Stimulated activated naive CD8-positive, alpha-beta T cell treated with anti-CD3 and anti-CD28 coated beads, Interleukin-15, amount 100 ng/mL, for 72 hours (primary cell): Measurements from ENCODE around the gene DLG5.

Experiments
- ATAC-seq: fragments of 150-1000 bp; cut with Tn5 transposase; 2 replicates; pipeline ENCODE4 v1.10.0; 2021; ENCODE audit warnings: mild to moderate bottlenecking, moderate library complexity
- DNase-seq, 2 donors: peaks; one replicate each; pipeline ENCODE4 v3.0.0; 2021 to 2022
- H3K27ac Mint-ChIP-seq, 2 donors: one replicate each; pipeline ENCODE4 v1.8.0; 2022; ENCODE audit warnings: mild to moderate bottlenecking in 2 of 2, mixed read lengths in 2 of 2, moderate library complexity in 2 of 2
- H3K27me3 Mint-ChIP-seq: one replicate; pipeline ENCODE4 v1.8.0; 2022; ENCODE audit warnings: mixed read lengths
- H3K4me1 Mint-ChIP-seq: one replicate; pipeline ENCODE4 v1.8.0; 2022; ENCODE audit warnings: mild to moderate bottlenecking, mixed read lengths
- H3K4me3 Mint-ChIP-seq, 2 donors: one replicate each; pipeline ENCODE4 v1.8.0; 2022; ENCODE audit warnings: mild to moderate bottlenecking in 2 of 2, mixed read lengths in 2 of 2, moderate library complexity in 1 of 2
- H3K9me3 Mint-ChIP-seq, 2 donors: one replicate each; pipeline ENCODE4 v1.8.0; 2022; ENCODE audit warnings: mixed read lengths in 2 of 2

The DLG5 gene

DNA sequence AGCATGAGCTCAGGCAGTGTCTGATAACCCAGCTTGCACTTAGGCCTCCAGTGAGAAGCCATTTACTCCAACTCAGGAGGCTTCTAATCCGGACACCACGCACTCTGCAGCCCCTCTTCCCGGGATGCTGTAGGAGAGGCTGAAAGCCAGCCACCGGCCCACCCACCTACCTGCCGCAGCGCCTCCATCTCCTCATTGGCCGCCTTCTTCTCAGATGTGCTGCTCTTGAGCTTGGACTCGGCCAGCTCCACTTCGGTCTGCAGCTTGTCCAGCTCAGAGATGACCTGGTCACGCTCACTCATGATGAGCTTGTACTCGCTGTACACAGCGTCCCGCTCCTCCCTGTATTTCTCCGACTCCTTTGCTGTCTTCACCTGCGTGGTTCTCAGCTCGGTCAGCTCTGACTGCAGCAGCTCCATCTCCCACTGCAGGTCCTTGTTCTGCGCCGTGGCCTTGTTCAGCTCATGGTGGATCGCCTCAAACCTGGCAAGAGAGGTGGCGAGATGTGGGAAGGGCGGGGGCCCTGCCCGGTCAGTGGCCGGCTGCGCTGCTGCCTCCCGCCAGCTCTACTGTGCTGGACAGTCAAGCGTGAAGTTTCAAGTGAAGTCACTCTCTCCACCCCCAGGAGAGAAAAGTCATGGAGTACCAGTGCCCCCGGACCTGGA lies 84.7 kb downstream of the DLG5 start:
- H3K27ac Mint-ChIP-seq: no peak overlapping the region

DNA sequence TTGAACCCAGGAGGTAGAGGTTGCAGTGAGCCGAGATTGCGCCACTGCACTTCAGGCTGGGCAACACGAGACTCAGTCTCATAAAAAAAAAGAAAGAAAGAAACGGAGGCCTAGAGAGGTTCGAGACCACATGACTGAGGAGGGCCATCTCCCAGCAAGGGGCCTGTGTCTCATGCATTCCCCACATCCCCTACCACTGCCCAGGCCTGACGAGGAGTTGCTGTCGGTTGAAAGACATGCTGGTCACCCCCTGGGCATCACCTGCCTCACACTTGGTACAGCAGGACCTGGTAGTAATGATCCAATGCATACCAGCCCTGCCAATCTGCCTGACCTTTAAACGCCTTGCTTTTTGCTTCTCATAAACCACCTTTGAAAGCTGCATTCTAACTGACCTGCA lies 85.9 kb downstream of the DLG5 start:
- no peaks in the 10 kb centered on the region for H3K9me3 Mint-ChIP-seq
- no peak overlapping the region for H3K4me3 Mint-ChIP-seq
- DNase-seq: no peak
- ATAC-seq: no peak
- H3K27me3 Mint-ChIP-seq: no peaks in the 10 kb centered on the region
- peaks cover 26% of the 10 kb centered on the region for H3K4me1 Mint-ChIP-seq
- H3K27ac Mint-ChIP-seq: no peak overlapping the region

More for the DNA sequence above, 84.7 kb downstream of the DLG5 start:
- Mint-ChIP-seq H3K4me3 (no peak overlapping the region), H3K4me1 (peaks cover 19% of the 10 kb centered on the region), H3K9me3 (no peaks in the 10 kb centered on the region), H3K27me3 (no peaks in the 10 kb centered on the region)
- DNase-seq: no peak
- ATAC-seq: no peak

DNA sequence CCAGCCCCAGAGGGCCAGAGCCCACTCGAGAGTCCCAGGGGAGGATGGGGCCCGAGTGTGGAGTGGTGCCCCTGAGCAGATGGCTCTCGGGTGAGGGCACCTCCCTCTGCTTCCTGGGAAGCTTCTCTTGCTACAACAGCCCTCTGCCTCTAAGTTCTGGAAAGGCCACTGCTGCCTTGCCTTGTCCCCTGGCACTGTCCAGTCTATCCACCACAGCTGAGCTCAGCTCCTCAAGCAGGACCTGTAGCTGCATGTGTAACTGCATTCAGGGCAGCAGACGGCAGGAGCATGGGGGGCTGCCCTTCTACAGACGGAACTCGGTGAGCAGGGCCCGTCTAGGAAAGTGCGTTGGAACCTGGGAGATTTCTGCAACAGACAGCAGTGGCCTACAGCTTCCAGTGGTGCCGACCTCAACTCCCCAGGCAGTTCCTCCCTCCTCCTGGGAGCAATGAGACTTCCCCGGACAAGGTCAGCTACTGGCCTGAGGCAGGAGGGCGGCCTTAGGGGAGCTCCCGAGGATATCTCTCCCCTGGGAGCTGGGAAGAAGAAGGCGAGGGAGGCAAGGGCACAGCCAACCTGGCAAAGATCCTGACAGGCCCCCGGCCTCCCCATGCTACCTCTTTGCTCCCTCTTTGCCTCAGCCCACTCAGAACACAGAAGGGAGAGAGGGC lies 88.5 kb downstream of the DLG5 start:
- ATAC-seq: no peak
- Mint-ChIP-seq H3K27ac (no peak overlapping the region), H3K4me1 (peaks cover 20% of the 10 kb centered on the region), H3K4me3 (no peak overlapping the region), H3K9me3 (no peaks in the 10 kb centered on the region), H3K27me3 (no peaks in the 10 kb centered on the region)
- no peak for DNase-seq

DNA sequence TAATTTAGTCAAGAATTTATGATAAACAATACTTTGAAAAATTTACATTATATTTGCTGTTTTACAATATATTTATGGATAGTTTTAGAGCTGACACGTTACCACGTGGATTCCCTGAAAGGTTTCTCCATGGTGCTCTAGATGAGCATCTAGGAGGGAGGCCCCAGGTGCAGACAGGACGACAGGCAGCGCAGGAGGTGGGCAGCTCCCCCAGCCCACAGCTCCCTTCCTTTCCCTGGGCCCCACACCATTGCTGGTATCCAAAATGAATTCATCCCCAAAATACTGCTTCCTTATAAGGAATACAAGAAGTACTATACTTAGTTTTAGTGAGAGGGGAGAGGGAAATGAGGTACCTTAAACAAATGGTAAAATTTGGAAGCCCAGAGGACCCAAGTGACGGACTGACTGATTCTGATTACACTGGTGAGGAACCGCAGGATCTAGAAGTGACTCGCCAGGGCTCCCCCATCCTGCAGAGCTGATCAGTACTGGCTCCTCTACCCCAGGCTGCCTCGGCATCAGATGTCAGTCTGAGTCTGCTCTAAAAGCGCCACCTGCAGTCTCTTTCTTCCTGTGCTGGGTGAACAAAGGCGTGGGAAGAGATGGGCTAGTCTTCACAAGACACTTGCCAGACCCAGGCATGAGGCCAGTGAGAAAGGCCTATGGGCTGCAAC lies 89.2 kb downstream of the DLG5 start:
- H3K4me3 Mint-ChIP-seq: no peak overlapping the region
- ATAC-seq (peak; percentile 96), DNase-seq (peak; percentile 62 to 80)
- no peaks in the 10 kb centered on the region for H3K27me3 Mint-ChIP-seq
- no peaks in the 10 kb centered on the region for H3K9me3 Mint-ChIP-seq
- H3K4me1 Mint-ChIP-seq: peaks cover 20% of the 10 kb centered on the region
- H3K27ac Mint-ChIP-seq: no peak overlapping the region

DNA sequence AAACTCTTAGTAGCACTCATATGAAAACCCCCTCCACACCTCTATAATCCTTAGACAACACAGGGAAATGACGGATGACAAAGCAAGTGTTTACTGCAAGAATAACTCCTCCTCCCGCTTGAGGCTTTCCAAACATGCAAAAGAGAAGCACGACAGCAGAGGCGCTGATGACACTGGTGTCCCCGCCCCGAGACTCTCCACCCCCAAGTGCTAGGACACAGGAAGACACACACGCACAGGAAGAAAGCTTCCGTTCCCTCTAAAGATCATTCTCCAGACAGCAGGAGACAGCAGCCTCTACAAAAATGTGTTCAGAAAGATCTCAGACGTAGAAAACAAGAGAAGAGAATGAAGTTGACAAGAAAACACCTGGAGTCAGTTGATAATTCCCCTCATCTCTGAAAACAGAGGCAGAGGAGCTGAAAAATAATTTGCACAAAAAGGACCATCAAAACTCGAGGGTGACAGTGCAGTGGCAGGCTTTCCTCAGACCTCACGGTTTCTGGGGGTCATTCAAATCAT lies 90.2 kb downstream of the DLG5 start:
- H3K9me3 Mint-ChIP-seq: no peaks in the 10 kb centered on the region
- peak overlapping the region; percentile 64 to 78 for H3K4me3 Mint-ChIP-seq
- ATAC-seq (peak; percentile 67), DNase-seq (peak; percentile 39 to 59)
- H3K27me3 Mint-ChIP-seq: no peaks in the 10 kb centered on the region
- peaks cover 20% of the 10 kb centered on the region for H3K4me1 Mint-ChIP-seq
- H3K27ac Mint-ChIP-seq: peak overlapping the region; percentile 63 to 91

DNA sequence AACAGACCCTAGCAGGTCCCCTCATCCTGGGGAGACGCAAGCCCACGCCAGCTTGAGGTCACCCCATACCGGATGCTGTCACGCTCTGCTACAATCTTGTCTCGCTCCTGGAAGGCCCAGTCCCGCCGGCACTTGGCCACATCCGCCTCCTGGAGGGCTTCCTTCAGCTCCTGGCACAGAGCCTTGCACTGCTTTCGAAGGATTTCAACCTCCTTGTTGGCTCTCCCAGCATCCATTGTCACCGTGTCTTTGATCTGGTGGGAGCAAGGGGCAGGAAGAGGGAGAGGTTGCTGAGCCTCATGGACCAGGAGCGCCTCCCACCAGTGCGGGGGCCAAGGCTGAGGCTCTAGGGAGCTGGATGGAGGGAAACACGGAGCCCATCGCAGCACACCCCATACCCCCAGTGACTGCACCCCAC lies 90.9 kb downstream of the DLG5 start:
- no peak for DNase-seq
- H3K4me1 Mint-ChIP-seq: peaks cover 20% of the 10 kb centered on the region
- no peak for ATAC-seq
- H3K9me3 Mint-ChIP-seq: no peaks in the 10 kb centered on the region
- H3K27me3 Mint-ChIP-seq: no peaks in the 10 kb centered on the region
- no peak overlapping the region for H3K4me3 Mint-ChIP-seq
- H3K27ac Mint-ChIP-seq: peak overlapping the region in 1 of 2 donors; percentile 90

DNA sequence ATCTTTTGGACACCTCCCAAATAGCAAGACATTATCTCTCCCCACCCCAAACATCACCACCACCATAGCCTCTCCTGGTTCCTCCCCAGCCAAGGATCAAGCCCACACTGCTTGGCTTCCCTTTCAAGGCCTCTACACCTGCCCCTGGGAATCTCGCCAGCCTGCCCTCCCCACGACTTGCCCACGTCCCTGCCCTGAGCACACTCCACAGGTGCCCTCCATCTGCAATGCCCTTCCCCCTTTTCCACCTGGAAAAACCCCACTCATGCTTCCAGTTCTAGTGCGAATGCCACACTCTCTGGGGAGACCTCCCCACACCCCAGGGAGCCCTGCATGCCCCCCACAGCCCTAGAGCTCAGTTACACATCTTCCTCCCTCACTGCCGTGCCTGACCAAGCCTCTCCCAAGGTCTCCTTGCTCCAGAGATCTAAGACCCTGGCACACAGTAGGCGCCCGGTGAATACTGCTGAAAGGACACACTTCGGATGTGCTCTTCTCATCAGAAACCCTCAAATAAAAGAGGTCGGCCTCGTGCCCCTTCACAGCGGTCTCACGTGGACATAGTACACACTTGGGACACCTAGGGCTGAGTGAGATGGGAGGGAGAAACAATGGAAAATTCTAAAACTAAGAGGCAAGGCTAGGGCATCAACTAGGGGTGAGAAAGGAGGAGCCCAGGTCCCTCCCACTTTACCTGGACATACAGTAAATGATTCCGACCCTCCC lies 91.4 kb downstream of the DLG5 start:
- H3K4me1 Mint-ChIP-seq: peaks cover 20% of the 10 kb centered on the region
- no peak for ATAC-seq
- peak overlapping the region; percentile 30 to 85 for H3K27ac Mint-ChIP-seq
- no peak for DNase-seq
- H3K4me3 Mint-ChIP-seq: no peak overlapping the region
- H3K27me3 Mint-ChIP-seq: no peaks in the 10 kb centered on the region
- no peaks in the 10 kb centered on the region for H3K9me3 Mint-ChIP-seq

DNA sequence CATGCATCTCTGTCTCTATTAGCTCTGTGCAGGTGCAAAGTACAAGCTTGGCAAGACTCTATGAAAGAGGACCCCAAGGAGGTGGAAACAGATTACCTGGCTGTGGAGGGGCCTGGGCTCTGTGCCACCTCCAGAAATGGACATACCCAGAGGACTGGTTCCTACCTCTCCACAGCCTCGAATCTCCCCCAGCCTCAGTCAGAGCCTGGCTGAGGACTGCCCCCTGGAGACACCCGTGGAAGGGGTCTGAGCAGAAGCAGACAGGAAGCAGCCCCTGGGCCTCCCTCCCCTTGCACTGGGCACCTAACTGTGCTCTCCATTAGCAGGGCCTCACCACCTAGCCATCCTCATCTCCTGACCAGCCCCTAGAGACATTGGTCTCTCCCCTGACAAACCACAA lies 92.0 kb downstream of the DLG5 start:
- H3K27ac Mint-ChIP-seq: peak overlapping the region; percentile 2 to 68
- ATAC-seq: no peak

DNA sequence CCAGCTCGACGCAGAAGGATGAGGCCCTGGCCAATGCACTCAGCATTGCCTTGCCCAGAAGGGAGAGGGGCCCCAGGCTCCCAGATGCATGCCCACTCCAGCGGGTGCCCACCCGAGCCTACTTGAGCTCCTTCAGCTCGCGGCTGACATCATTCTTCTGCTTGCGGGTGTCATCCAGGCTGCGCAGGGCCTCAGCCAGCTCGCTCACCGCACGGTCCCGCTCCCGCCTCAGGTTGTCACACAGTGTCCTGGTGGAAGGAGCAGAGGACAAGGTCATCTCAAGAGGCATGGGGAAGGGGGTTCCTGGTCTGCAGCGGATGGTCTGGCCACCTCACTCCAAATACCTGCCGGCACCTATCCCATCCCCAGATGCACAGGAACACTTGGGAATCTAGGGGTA lies 92.8 kb downstream of the DLG5 start:
- H3K9me3 Mint-ChIP-seq: no peaks in the 10 kb centered on the region
- DNase-seq (no peak), ATAC-seq (no peak)
- H3K27ac Mint-ChIP-seq: no peak overlapping the region
- H3K4me1 Mint-ChIP-seq: peaks cover 20% of the 10 kb centered on the region
- H3K4me3 Mint-ChIP-seq: no peak overlapping the region
- no peaks in the 10 kb centered on the region for H3K27me3 Mint-ChIP-seq

More for the DNA sequence above, 92.0 kb downstream of the DLG5 start:
- Mint-ChIP-seq H3K4me1 (peaks cover 20% of the 10 kb centered on the region), H3K27me3 (no peaks in the 10 kb centered on the region), H3K4me3 (no peak overlapping the region), H3K9me3 (no peaks in the 10 kb centered on the region)
- DNase-seq: no peak

DNA sequence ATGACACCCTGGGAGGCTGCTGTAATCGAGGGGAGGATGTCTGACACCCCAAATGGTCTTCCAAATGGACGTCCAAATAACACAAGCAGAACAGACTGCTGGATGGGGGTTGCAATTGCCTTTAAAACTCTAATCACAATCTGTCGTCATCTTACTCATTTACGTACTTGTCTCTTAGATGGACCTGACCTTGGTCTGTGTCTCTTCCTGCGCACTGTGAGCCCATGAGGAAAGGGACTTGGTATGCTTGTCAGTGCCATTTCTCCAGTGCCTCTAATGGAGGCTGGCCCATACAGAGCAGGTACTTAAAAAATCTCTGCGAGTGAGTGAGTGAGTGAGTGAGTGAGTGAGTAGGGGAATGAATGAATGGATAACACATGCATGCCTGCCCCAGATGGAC lies 93.3 kb downstream of the DLG5 start:
- DNase-seq (no peak), ATAC-seq (no peak)
- no peaks in the 10 kb centered on the region for H3K27me3 Mint-ChIP-seq
- H3K9me3 Mint-ChIP-seq: no peaks in the 10 kb centered on the region
- no peak overlapping the region for H3K27ac Mint-ChIP-seq
- H3K4me3 Mint-ChIP-seq: no peak overlapping the region
- peaks cover 20% of the 10 kb centered on the region for H3K4me1 Mint-ChIP-seq

DNA sequence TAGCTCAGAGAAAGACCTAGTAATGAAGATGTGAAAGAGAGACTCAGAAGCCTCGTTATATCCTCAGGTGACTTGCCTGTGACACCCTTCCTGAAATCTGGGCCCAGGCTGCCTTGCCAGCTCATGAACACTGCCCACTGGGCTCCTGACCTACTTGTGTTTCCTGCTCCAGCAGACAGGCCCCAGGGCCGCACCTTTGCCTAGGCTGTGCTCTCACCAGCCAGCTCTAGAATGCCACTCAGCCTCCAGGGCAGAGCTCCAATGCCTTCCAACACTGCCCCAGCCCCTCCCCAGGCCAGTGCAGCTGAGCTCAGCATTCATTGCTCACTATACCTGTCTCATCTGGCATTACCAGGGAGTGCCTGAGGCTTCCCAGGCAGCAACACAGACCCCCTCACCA lies 94.3 kb downstream of the DLG5 start:
- DNase-seq (no peak), ATAC-seq (no peak)
- Mint-ChIP-seq H3K4me3 (no peak overlapping the region), H3K27me3 (no peaks in the 10 kb centered on the region), H3K27ac (no peak overlapping the region), H3K4me1 (peaks cover 17% of the 10 kb centered on the region), H3K9me3 (no peaks in the 10 kb centered on the region)

DNA sequence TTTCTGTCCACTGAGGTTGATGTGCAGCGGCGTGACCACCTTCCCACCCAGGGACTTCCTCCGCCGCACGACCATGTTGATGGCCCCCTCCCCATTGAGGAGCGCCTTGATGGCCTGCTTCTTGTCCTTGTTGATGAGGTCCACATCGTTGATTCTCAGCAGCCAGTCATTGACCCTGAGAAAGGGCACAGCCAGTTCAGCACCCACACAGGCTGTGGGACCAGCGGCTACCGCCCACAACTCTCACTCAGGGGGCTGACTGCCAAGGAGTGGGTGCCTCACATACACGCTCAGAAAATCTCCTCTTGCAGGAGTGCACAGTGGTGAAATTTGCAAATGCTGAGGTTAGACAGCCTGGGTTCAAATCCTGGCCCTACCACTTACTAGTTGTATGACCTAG lies 97.2 kb downstream of the DLG5 start:
- DNase-seq (no peak), ATAC-seq (no peak)
- Mint-ChIP-seq H3K4me3 (no peak overlapping the region), H3K27me3 (no peaks in the 10 kb centered on the region), H3K4me1 (peaks cover 6% of the 10 kb centered on the region), H3K27ac (peak overlapping the region; percentile 13 to 43), H3K9me3 (no peaks in the 10 kb centered on the region)

DNA sequence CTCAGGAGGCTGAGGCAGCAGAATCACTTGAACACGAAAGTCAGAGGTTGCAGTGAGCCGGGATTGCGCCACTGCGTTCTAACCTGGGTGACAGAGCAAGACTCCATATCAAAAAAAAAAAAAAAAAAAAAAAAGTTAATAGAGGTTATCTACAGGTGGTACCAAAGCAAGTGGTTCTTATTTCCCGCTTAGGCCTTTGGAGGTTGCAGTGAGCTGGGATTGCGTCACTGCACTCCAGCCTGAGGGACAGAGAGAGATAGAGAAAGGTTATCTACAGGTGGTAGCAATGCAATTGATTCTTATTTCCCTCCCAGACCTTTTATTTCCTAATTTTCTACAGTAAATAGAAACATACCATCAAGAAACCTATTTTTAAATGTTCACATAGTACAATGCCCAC lies 98.2 kb downstream of the DLG5 start:
- Mint-ChIP-seq H3K27ac (peak overlapping the region in 1 of 2 donors; percentile 41), H3K4me3 (no peak overlapping the region), H3K27me3 (no peaks in the 10 kb centered on the region), H3K9me3 (no peaks in the 10 kb centered on the region), H3K4me1 (peaks cover 6% of the 10 kb centered on the region)
- DNase-seq: no peak
- no peak for ATAC-seq

DNA sequence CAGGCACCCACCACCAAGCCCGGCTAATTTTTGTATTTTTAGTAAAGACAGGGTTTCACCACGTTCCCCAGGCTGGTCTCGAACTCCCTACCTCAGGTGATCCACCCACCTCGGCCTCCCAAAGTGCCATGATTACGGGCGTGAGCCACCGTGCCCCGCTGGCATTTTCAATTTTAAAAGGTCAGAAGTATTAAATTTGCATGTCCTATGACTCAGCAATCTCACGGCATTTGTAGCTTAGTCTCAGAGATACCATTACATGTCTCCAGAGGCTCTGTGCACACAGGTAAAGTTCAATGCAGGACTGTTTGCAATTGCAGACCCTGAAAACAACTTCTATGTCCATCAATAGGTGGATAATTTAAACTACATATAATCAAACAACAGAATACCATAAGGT lies 99.2 kb downstream of the DLG5 start:
- no peak for ATAC-seq
- H3K9me3 Mint-ChIP-seq: no peaks in the 10 kb centered on the region
- H3K27ac Mint-ChIP-seq: no peak overlapping the region

DNA sequence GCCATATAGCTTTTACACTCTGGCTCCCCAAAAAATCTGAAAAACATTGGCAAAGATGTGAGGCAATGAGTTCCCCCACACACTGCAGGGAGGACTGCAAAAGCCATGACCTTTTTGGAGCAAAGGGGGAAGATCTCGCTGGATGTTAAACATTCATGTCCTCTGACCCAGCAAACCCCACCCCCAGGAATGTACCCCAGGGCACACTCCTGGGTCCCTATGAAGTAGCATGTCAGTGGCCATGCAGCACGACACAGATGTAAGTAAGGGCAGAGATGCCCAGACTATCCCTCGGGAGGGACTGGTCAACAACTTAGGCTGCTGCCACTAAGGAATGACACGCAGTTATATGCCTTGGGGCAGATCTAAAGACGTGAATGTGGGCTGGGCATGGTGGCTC lies 100.6 kb downstream of the DLG5 start:
- Mint-ChIP-seq H3K9me3 (no peaks in the 10 kb centered on the region), H3K4me1 (peaks cover 10% of the 10 kb centered on the region), H3K27ac (no peak overlapping the region), H3K4me3 (no peak overlapping the region), H3K27me3 (no peaks in the 10 kb centered on the region)
- no peak for ATAC-seq
- no peak for DNase-seq

More for the DNA sequence above, 99.2 kb downstream of the DLG5 start:
- Mint-ChIP-seq H3K4me3 (no peak overlapping the region), H3K4me1 (peaks cover 6% of the 10 kb centered on the region), H3K27me3 (no peaks in the 10 kb centered on the region)
- no peak for DNase-seq
